HG03565 (cell line): ENCODE results near the gene RAPGEF1.

Experiments used
- ATAC-seq: cut with Tn5 transposase; IDR thresholded peaks from one replicate; pipeline ENCODE4 v1.9.1; 2021; ENCODE audit warnings: mild to moderate bottlenecking, moderate library complexity; ENCODE audit not compliant: unreplicated experiment

The RAPGEF1 gene

GRCh38 chr9:131628459-131629225 lies 111.2 kb downstream of the RAPGEF1 start:
- ATAC-seq = no peak

GRCh38 chr9:131627648-131628458 lies 112.0 kb downstream of the RAPGEF1 start:
- no peak for ATAC-seq

DNA sequence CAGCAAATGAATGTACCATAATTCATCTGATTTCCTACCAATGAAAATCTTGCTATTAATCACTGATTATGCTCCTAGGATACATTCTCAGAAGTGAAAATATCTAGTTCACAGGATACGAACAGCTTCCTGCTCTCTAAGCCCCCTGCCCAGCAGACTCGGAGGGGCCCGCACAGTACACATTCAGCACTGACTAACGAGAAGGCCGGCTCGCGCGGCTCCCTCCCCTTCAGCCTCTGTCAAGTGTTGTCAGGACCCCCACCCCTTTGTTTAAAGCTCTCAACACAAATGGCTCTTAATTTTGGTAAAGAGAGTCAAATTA lies 112.6 kb downstream of the RAPGEF1 start:
- ATAC-seq = no peak

DNA sequence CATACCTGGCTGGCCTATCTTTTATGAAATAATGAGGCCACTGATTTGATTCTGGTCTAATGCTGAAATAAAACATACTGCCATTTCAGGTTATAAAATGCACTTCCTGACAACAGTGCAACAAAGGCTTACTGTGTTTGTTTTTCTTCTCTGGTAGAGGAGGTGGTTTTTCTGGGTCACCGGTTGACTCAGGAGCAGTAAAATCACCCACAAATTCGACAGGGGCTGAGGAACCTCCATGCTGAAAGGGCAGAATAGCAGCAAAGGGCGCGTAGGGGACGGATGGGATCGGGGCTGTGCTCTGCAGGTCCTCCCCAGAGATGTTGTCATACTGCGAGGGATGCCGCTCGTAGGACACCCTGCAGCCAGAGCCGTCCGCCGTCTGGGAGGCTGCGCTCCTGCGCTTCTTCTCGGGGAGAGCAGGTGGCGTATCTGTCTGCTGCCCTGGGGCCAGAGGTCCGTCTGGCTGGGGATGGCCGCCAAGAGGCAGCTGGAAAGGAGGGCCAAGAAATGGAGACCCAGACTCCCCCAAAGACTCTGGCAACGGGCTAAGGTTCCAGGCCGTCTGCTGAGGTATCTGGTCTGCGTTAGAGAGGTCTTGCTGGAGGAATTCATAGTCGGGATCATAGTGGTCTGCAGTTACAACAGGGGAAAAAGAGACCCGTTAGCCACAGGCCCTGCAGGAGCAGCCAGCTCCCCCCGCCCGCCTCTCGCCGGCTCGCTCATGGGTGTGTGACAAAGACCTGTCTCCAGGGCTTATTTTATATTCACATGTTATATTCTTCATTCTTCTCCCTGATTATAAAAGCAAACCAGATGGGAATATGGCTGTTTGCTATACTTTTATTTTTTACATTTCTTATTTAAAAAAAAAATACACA lies 113.8 kb downstream of the RAPGEF1 start:
- ATAC-seq = no peak

GRCh38 chr9:131625508-131625787 lies 114.4 kb downstream of the RAPGEF1 start:
- ATAC-seq = no peak

DNA sequence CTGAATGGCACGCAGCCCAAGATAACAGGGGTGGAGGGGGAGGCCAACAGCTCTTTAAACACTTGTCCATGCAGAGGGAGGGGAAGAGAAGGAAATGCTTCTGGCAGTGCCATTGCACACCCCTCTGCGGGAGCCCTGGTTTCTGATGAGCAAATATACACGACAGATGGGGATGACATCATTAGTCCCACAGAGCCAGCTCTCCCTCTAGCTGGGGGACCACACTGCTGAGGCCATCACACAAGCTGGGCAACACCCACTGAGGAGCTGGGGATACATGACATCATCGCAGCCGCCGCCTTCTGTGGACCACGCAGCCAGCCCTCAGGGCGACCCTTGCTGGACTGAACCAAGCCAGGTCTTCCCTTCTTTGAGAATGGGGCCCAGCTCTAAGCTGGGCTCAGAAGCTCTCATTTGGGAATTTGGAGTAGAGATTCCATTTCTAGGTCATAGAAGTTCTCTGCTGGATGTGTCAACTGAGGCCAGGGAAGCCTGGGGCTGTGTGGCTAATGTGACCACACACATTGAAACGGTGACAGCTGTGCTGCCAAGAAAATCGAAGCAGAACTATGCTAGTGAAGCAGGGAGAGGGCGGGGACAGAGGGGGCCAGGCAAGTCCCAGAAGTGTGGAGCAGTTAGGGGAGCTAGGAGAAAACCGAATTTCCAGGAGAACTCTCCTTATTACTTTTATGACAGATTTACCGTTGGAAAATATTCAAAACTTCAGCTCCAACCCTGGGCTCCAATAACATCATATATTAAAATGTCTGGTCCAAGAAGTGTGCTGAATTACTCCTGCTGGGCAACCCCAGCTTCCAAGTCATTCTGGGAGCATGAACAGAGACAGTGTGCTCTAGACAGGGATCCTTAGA lies 115.0 kb downstream of the RAPGEF1 start:
- no peak for ATAC-seq

GRCh38 chr9:131623655-131624330 lies 116.1 kb downstream of the RAPGEF1 start:
- ATAC-seq = no peak

GRCh38 chr9:131622523-131622922 lies 117.4 kb downstream of the RAPGEF1 start:
- no peak for ATAC-seq

DNA sequence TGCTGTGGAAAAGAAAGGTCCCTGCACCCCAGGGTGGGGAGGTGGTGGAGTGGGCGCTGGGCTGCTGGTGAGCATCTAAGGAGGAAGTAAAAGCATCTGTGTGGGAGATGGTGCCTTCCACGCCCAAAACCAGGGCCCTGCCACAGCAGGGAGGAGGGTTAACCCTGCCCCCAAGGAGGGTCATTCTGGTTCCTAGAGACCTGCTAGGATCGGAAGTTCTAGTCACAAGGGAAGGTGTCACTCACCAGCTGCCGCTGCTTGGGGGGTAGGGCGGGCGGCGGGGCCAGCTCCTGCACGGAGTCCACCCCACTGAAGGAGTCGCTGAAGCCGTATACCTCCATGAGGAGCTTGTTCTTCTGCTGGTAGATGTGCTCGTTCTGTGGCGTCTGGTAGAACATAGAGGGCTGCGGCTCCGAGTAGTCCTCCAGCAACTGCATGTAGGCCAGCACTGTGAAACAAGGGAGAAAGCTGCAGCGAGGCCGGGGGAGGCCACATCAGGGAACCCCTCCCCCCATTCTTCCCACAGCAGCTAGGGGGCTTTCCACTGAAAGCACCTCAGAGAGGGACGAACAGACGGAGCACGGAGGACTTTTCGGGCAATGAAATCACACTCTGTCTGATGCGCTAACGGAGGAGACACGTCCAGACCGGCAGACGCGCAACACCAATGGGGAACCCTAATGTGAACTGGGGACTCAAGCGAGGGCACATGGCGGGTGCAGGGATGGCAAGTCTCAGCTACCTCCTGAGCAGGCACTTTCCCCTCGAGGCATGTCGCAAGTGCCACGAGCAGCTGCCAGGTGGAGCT lies 118.1 kb downstream of the RAPGEF1 start:
- ATAC-seq = peak; percentile 44

- peak; percentile 5 for ATAC-seq
Measured at GRCh38 chr9:131620764-131621520, 118.9 kb downstream of the RAPGEF1 start.

DNA sequence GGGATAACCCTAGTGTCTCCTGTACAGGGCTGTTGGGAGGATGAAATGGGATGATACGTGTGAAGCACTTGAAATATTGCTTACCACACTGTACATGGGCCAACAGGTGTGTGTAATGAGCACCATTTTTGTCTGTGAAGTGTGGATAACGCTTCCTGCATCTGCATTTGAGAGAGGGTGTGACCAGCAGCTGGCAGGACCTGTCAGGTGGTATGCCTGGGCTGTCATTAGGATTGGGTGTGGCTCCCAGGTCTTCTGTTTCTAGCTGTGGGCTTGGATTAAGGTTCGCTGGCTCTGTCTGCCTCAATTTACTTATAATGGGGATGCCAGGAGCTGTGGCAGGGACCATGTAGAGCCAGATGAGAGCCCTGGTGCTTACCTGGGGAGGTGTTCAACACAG lies 120.2 kb downstream of the RAPGEF1 start:
- no peak for ATAC-seq

DNA sequence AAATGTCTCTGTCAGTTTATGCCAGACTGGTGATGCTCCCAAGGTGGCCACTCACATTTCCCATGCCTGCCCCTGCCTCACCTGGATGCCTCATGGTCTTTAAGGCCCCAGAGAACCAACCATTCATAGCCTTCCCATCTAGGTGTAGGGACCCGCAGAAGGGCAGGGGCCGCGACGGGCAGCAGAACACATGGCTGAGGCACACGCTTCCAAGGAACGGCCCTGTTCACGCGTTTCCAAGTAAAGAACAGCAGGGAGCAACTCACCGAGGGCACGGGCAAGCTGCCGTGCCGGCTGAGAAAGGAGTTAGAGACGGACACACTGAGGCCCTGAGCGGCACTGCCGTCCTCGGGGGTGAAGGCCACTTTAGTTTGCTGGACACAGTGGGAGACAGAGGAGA lies 121.1 kb downstream of the RAPGEF1 start:
- no peak for ATAC-seq

GRCh38 chr9:131618071-131618479 lies 121.8 kb downstream of the RAPGEF1 start:
- no peak for ATAC-seq

DNA sequence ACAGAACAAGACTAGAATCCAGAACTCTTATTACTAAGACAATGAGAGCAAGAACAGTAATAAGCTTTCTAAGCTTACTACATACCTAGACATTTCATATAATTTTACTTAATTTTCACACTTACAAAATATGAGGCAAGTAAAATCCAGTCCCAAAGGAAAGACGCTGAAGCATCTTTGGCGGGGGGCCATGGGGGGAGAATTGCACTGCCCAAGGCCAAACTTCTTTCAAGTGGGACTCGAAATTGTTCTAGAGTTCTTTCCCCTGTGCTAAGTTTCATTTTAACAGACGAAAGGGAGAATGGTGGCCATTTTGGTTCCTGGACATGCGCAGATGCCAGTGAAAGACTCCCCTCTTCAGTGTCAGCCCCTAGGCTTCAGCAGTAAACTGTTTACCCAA lies 122.3 kb downstream of the RAPGEF1 start:
- no peak for ATAC-seq

DNA sequence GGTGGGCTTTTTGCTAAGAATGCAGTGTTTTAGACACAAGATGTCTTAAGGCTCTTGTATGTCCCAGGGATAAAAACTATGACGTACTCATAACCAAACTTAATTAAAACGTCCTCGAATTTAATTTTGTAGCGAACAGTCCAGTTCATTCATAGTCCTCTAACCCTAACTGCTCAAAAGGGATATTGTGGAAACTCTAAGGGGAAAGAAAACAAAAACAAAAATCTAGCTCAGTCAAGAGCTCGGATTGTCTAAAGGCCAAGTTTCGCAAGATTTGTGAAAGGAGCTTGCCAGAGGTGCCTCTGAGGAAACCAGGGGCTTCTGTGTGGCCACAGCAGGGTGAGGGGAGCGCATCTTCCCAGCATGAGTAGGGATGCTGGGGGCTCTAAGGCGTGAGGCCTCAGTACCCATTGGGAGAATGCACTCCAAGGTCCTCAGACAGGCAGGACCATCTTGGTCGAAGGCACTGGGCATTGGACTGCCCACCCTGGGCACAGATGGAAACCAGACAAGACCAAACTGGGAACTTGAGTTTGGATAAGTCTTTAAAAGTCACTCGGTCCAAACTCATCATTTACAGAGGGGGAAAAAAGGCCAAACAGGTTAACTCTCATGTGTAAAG lies 122.8 kb downstream of the RAPGEF1 start:
- no peak for ATAC-seq

- no peak for ATAC-seq
Measured at GRCh38 chr9:131614340-131614915, 125.4 kb downstream of the RAPGEF1 start.

GRCh38 chr9:131613921-131614320 lies 126.0 kb downstream of the RAPGEF1 start:
- ATAC-seq = no peak

GRCh38 chr9:131612851-131613250 lies 127.0 kb downstream of the RAPGEF1 start:
- no peak for ATAC-seq
